A549 (cell line): ENCODE results near the gene NR1H2. TPM values are rescaled to one million over a fixed set of nuclear protein-coding genes. Genes with fewer than 3 reads are reported as not detected.
"Not testable (repeated sequence)": the region's sequence is repeated elsewhere in the genome, so short reads cannot be mapped to it uniquely, and the experiment has no call there.

Experiments used
- ATAC-seq, 2 experiments: fragments of 200-7000 bp in 1 of 2; fragments of >200 bp in 1 of 2; cut with Nextera tagmentation in 1 of 2; cut with Tn5 transposase in 1 of 2; 3 replicates each; pipeline versions ENCODE4 v1.8.0 to v1.9.1; 2018 to 2020; ENCODE audit warnings: mild to moderate bottlenecking in 1 of 2, moderate library complexity in 1 of 2
- CTCF ChIA-PET: fragments of 300-600 bp; sonication (Branson Sonifier 250); formaldehyde crosslinking; extraction: SDS; loops from one replicate; lab custom pipeline; 2021; ENCODE audit warnings: antibody characterized with exemption, inconsistent platforms; lab: Yijun Ruan, JAX
- POLR2A ChIA-PET: fragments of 350-600 bp; formaldehyde crosslinking; extraction: SDS; loops from one replicate; lab custom pipeline; 2021; ENCODE audit warnings: antibody characterized with exemption, inconsistent platforms; lab: Yijun Ruan, JAX
- DNase-seq, 2 experiments: peaks; one replicate each; pipeline versions ENCODE4 v3.0.0 to v3.0.0-alpha.2; 2011 to 2016; ENCODE audit warnings: low read depth in 1 of 2, low spot score in 1 of 2
- FAIRE-seq: peaks from 2 replicates; lab custom pipeline; 2011; peaks lifted over from hg19 to GRCh38; lab: Jason Lieb, UNC
- H3K27ac ChIP-seq, 2 experiments: fragments of >200 bp; sonication (Bioruptor Twin); formaldehyde crosslinking; 3 replicates each; pipeline ENCODE4 v1.5.1; 2016 to 2017
- H3K4me1 ChIP-seq: fragments of >200 bp; sonication (Bioruptor Twin); formaldehyde crosslinking; 3 replicates; pipeline ENCODE4 v1.6.1; 2016
- H3K4me2 ChIP-seq: fragments of >200 bp; sonication (Bioruptor Twin); formaldehyde crosslinking; 3 replicates; pipeline ENCODE4 v1.6.1; 2016
- H3K4me3 ChIP-seq: fragments of >200 bp; sonication (Bioruptor Twin); formaldehyde crosslinking; 3 replicates; pipeline ENCODE4 v1.5.1; 2016
- H3K9me3 ChIP-seq: fragments of >200 bp; sonication (Bioruptor Twin); formaldehyde crosslinking; 3 replicates; pipeline ENCODE4 v1.6.1; 2016
- BHLHE40 ChIP-seq: IDR thresholded peaks from 2 replicates; pipeline ENCODE4 v1.6.1; 2012; ENCODE audit warnings: low read depth, low read length, inconsistent platforms
- CBX2 ChIP-seq: fragments of 200-600 bp; sonication (generic); IDR thresholded peaks from 2 replicates; pipeline ENCODE4 v1.6.1; 2016; ENCODE audit warnings: low read depth, mild to moderate bottlenecking, borderline replicate concordance
- EHMT2 ChIP-seq: fragments of 200-600 bp; sonication (generic); IDR thresholded peaks from 2 replicates; pipeline ENCODE4 v1.6.1; 2016; ENCODE audit warnings: antibody characterized with exemption, low read depth, mild to moderate bottlenecking, moderate library complexity
- EP300 ChIP-seq, 2 experiments: fragments of >200 bp; sonication (Bioruptor Twin); formaldehyde crosslinking; IDR thresholded peaks; 2 replicates in 1 of 2; 3 replicates in 1 of 2; pipeline ENCODE4 v1.6.1; 2016 to 2017
- JUN ChIP-seq, 2 experiments: fragments of >200 bp; sonication (Bioruptor Twin); formaldehyde crosslinking; IDR thresholded peaks; 2 replicates in 1 of 2; 3 replicates in 1 of 2; pipeline ENCODE4 v1.6.1; 2016 to 2017
- JUNB ChIP-seq: fragments of >200 bp; sonication (Bioruptor Twin); formaldehyde crosslinking; IDR thresholded peaks from 2 replicates; pipeline ENCODE4 v1.6.1; 2016
- KDM1A ChIP-seq: fragments of 200-600 bp; sonication (generic); IDR thresholded peaks from 2 replicates; pipeline ENCODE4 v1.6.1; 2016; ENCODE audit warnings: low read depth, mild to moderate bottlenecking
- NFE2L2 ChIP-seq: fragments of 150-350 bp; conservative IDR thresholded peaks from 2 replicates; pipeline ENCODE4 v1.6.1; 2014; ENCODE audit warnings: low read length
- NPAS2 ChIP-seq: fragments of 250-450 bp; sonication (Bioruptor Pico); IDR thresholded peaks from 2 replicates; pipeline ENCODE4 v1.8.0; 2022; ENCODE audit warnings: mild to moderate bottlenecking, moderate library complexity, borderline replicate concordance
- NR3C1 ChIP-seq: fragments of >200 bp; sonication (Bioruptor Twin); formaldehyde crosslinking; IDR thresholded peaks from 3 replicates; pipeline ENCODE4 v1.6.1; 2017
- RARB ChIP-seq: fragments of 250-450 bp; sonication (Bioruptor Pico); IDR thresholded peaks from 2 replicates; pipeline ENCODE4 v1.8.0; 2021; ENCODE audit warnings: mild to moderate bottlenecking, moderate library complexity
- SREBF2 ChIP-seq: fragments of 450-650 bp; IDR thresholded peaks from 2 replicates; pipeline ENCODE4 v1.6.1; 2014; ENCODE audit warnings: mild to moderate bottlenecking, moderate library complexity
- ZC3H11A ChIP-seq: fragments of 450-650 bp; IDR thresholded peaks from 2 replicates; pipeline ENCODE4 v1.6.1; 2014; ENCODE audit warnings: antibody characterized with exemption, mild to moderate bottlenecking
- WGBS: methylation state at CpG from one replicate; pipeline ENCODE4 v1.1.6; 2017; ENCODE audit errors: missing lambda C conversion rate; 5-methylcytosine and 5-hydroxymethylcytosine counted together
- polyA plus RNA-seq, 4 experiments: library from polyadenylated mRNA; depleted of rRNA in 3 of 4; stranded (reverse); fragments of >200 nt; fragmentation: RNase III in 1 of 4; extraction: RNeasy Plus Mini Kit Qiagen cat#74134 plus additional on column Dnase treatment in 1 of 4; gene quantifications; 2 replicates in 3 of 4; 3 replicates in 1 of 4; pipeline ENCODE4 v1.2.3, GENCODE V29; 2011 to 2017
- TF ChIP-seq, protein P1 (sequence below): fragments of 250-450 bp; sonication (Bioruptor Pico); IDR thresholded peaks from 2 replicates; pipeline ENCODE4 v1.5.0; 2021; ENCODE audit warnings: mild to moderate bottlenecking, moderate library complexity, borderline replicate concordance
- TF ChIP-seq, protein P2 (sequence below): IDR thresholded peaks from 2 replicates; pipeline ENCODE4 v1.6.1; 2012
- TF ChIP-seq, protein P3 (sequence below): fragments of 250-450 bp; sonication (Bioruptor Pico); IDR thresholded peaks from 2 replicates; pipeline ENCODE4 v1.5.0; 2020; ENCODE audit warnings: low read depth, mild to moderate bottlenecking, moderate library complexity
- TF ChIP-seq, protein P4 (sequence below): fragments of >200 bp; sonication (Bioruptor Twin); formaldehyde crosslinking; IDR thresholded peaks from 2 replicates; pipeline ENCODE4 v1.6.1; 2016

NR1H2 gene
- polyA plus RNA-seq, 2 of the 4 experiments (the other 2 are of a cell fraction) = 39.3 to 67.0 TPM

DNA sequence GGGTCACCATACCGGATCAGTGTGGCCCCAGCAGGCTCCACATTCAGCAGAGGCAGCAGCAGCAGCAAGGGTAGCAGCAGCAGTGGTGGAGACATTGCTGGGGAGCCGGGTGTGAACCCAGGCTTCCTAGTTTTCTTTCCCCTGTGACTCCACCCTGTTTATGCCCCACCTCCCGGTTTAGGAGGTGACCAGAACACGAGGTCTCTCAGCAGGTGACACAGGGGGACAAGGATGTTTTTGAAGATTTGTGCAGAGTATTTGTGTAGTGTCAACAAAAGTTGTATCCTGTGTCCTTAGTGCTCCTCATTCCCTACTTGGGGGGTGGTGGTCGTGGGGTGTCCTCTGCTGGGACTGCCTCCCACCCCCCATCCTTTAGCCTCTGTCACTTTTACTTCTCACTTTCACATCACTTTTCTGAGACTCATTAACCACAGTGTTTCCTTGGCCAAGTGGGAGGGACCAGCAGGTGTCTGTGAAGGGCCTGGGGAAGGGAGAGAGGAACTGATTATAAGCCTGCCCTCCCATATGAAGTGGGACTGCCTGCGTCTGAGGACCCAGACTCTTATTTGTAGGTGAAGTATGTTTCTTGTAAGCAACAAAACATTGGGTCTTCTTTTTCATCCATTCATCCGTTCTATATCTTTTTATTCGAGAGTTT lies 31.5 kb upstream of the NR1H2 start:
- WGBS = 35% methylated on average over 8 of the region's 8 CpGs
- CTCF ChIA-PET = interaction anchor here (0.8 to 2.3 kb wide), 5 partner anchors 8 to 380 kb away, joined by 3 to 8 read pairs (median 6); no protein-coding TSS in a partner anchor
- POLR2A ChIA-PET = interaction anchor here (1.3 kb wide), 1 partner anchor 11 kb away, joined by 5 read pairs; no protein-coding TSS in a partner anchor
- H3K9me3 ChIP-seq = peaks cover 14% of the 10 kb centered on the region; the same call in 2 of the 3 replicates
- no peak for DNase-seq
- TF ChIP-seq JUNB = no peak
- no peak for TF ChIP-seq EHMT2
- no peak overlapping the region for H3K4me2 ChIP-seq
- no peaks in the 10 kb centered on the region for H3K4me1 ChIP-seq
- no peak overlapping the region for H3K27ac ChIP-seq
- no peak overlapping the region for H3K4me3 ChIP-seq
- ATAC-seq = no peak
- FAIRE-seq = no peak

DNA sequence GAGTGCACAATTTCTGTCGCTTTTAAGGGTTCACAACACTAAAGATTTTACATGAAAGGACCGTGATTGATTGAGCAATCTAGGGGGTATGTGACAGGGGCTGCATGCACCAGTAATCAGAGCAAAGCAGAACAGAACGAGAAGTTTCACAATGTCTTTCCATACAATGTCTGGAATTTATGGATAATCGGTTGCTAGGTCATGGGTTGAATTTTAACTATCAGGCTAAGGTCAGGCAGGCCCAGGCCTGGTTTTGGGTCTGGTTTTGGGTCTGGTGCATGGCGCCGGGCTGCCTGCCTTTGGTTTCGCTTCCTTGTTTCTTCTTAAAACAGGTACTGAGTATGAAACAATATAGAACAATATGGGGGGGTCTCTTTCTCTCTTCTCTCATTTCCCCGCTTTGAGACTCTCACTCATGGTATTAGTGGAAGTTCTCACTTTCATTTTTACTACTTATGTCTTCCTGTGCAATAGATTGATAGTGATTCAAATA lies 29.1 kb upstream of the NR1H2 start:
- H3K27ac ChIP-seq, H3K4me3 ChIP-seq, DNase-seq, FAIRE-seq, ATAC-seq, H3K9me3 ChIP-seq, H3K4me2 ChIP-seq, H3K4me1 ChIP-seq: not testable (repeated sequence)
- 68% methylated on average over 8 of the region's 8 CpGs for WGBS
- ChIA-PET POLR2A (interaction anchor here (0.6 kb wide), 1 partner anchor 457 kb away, joined by 3 read pairs; no protein-coding TSS in a partner anchor), CTCF (interaction anchor here (1.0 to 3.6 kb wide), 5 partner anchors 10 to 199 kb away, joined by 3 to 26 read pairs (median 3); no protein-coding TSS in a partner anchor)

DNA sequence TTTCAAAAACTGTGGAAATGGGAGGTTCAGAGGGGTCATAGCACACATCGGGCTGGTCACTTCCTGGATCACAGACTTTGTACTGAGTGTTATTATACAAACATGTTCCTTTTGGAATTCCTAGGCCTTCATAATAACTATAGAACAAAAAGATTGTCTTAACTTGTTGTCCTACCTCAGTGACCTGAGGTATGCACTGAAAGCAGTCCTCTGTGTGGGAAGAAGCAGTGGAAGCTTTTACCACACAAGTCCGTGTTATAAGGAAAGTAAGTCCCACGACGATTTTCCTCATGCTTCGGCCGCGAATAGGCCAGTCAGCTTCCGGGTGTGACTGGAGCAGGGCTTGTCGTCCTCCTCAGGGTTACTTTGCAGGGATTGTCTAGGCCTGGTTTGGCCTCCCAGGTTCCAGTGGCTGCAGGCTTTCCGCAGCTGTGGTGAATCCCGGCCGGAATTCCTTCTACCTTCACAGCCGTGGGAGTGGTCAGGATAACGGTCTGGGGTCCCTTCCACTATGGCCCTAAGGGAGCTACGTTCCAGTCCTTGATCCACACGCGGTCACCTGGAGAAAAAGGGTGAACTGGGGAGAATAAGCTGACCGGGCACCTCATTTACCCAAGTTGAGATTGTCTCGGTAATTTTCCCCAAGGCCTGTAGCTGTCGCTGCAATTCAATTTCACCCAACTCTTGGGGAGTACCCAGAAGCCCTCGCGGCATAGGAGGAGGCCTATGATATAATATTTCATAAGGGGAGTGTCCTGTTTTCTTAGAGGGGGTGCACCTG lies 26.8 kb upstream of the NR1H2 start:
- ChIA-PET CTCF (interaction anchor here (0.5 to 5.0 kb wide), 8 partner anchors 8 to 230 kb away, joined by 3 to 35 read pairs (median 4); no protein-coding TSS in a partner anchor), POLR2A (no interaction called here)
- no peak for ATAC-seq

DNA sequence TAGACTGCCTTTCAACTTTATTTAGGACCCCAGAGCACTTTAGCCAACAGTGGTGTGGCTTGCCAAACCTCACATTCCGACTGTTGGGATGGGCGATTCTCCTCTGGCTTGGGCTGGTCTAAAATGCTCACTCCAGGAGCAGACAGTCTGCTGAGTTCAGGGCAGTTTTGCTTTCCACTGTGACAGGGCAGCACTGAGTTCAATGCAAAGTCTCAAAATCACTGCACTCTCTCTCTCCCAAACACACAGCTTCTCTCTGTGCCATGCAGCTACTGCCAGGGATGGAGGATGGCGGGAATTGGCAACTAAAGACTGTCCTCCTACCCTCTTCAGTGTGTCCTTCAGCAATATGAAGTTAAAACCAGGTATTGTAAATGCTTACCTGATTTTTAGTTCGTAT lies 24.0 kb upstream of the NR1H2 start:
- DNase-seq = no peak
- no peak overlapping the region for H3K4me3 ChIP-seq
- ATAC-seq = no peak
- H3K9me3 ChIP-seq = no peaks in the 10 kb centered on the region
- H3K4me1 ChIP-seq = no peaks in the 10 kb centered on the region
- CTCF ChIA-PET = interaction anchor here (1.0 to 5.0 kb wide), 11 partner anchors 8 to 205 kb away, joined by 3 to 35 read pairs (median 9); no protein-coding TSS in a partner anchor
- no peak for FAIRE-seq
- POLR2A ChIA-PET = no interaction called here
- no peak overlapping the region for H3K27ac ChIP-seq
- 52% methylated on average over 4 of the region's 4 CpGs for WGBS
- TF ChIP-seq JUNB (no peak), EP300 (IDR thresholded peaks at IDR 0.05) (no peak), ZC3H11A (no peak), RARB (no peak), SREBF2 (no peak), NPAS2 (CRISPR knock-in tag) (no peak), BHLHE40 (no peak), NR3C1 (no peak), CBX2 (no peak), KDM1A (no peak), JUN (IDR thresholded peaks at IDR 0.05) (no peak)
- TF ChIP-seq, protein P1, sequence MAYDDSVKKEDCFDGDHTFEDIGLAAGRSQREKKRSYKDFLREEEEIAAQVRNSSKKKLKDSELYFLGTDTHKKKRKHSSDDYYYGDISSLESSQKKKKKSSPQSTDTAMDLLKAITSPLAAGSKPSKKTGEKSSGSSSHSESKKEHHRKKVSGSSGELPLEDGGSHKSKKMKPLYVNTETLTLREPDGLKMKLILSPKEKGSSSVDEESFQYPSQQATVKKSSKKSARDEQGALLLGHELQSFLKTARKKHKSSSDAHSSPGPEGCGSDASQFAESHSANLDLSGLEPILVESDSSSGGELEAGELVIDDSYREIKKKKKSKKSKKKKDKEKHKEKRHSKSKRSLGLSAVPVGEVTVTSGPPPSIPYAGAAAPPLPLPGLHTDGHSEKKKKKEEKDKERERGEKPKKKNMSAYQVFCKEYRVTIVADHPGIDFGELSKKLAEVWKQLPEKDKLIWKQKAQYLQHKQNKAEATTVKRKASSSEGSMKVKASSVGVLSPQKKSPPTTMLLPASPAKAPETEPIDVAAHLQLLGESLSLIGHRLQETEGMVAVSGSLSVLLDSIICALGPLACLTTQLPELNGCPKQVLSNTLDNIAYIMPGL (CRISPR knock-in tag) = no peak
- TF ChIP-seq, protein P2, sequence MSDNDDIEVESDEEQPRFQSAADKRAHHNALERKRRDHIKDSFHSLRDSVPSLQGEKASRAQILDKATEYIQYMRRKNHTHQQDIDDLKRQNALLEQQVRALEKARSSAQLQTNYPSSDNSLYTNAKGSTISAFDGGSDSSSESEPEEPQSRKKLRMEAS = no peak
- TF ChIP-seq, protein P3, sequence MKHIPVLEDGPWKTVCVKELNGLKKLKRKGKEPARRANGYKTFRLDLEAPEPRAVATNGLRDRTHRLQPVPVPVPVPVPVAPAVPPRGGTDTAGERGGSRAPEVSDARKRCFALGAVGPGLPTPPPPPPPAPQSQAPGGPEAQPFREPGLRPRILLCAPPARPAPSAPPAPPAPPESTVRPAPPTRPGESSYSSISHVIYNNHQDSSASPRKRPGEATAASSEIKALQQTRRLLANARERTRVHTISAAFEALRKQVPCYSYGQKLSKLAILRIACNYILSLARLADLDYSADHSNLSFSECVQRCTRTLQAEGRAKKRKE (CRISPR knock-in tag) = no peak
- TF ChIP-seq, protein P4, sequence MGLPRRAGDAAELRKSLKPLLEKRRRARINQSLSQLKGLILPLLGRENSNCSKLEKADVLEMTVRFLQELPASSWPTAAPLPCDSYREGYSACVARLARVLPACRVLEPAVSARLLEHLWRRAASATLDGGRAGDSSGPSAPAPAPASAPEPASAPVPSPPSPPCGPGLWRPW = no peak
- no peak overlapping the region for H3K4me2 ChIP-seq

More for the DNA sequence above, 26.8 kb upstream of the NR1H2 start:
- no peak overlapping the region for H3K27ac ChIP-seq
- no peak for FAIRE-seq
- 78% methylated on average over 22 of the region's 22 CpGs for WGBS
- no peak overlapping the region for H3K4me3 ChIP-seq
- H3K9me3 ChIP-seq = 0 out of 3 replicates have a peak, but pooled peaks cover 2% of the 10 kb centered on the region
- no peak overlapping the region for H3K4me2 ChIP-seq
- H3K4me1 ChIP-seq = no peaks in the 10 kb centered on the region
- no peak for DNase-seq
- no peak for TF ChIP-seq NFE2L2

DNA sequence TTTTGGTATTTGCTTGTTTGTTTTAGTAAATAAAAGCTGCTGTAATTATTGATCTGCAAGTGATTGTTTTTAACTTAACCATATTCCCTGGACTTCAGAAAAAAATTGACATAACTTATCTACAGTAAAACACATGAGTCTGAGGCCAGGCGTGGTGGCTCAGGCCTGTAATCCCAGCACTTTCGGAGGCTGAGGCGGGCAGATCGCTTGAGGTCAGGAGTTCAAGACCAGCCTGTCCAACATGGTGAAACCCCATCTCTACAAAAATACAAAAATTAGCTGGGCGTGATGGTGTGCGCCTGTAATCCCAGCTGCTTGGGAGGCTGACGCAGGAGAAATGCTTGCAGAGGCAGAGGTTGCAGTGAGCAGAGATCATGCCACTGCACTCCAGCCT lies 22.8 kb upstream of the NR1H2 start:
- H3K4me3 ChIP-seq, DNase-seq, FAIRE-seq, H3K4me2 ChIP-seq, ATAC-seq, H3K4me1 ChIP-seq, H3K9me3 ChIP-seq, POLR2A ChIA-PET, H3K27ac ChIP-seq: not testable (repeated sequence)
- WGBS = 89% methylated on average over 7 of the region's 7 CpGs
- CTCF ChIA-PET = interaction anchor here (0.6 to 5.0 kb wide), 10 partner anchors 8 to 748 kb away, joined by 3 to 35 read pairs (median 10); no protein-coding TSS in a partner anchor
